NK-92 (cell line): ENCODE measurements around the gene ADAMTS10.
"Not testable (repeated sequence)": the region's sequence is repeated elsewhere in the genome, so short reads cannot be mapped to it uniquely, and the experiment has no call there.

Experiments used
- DNase-seq: peaks from one replicate; lab custom pipeline; 2025; ENCODE audit not compliant: unreplicated experiment; lab: John Stamatoyannopoulos, UW

Gene ADAMTS10

GRCh38 chr19:8629184-8629583 lies 18.7 kb upstream of the ADAMTS10 start:
- no peak for DNase-seq

DNA sequence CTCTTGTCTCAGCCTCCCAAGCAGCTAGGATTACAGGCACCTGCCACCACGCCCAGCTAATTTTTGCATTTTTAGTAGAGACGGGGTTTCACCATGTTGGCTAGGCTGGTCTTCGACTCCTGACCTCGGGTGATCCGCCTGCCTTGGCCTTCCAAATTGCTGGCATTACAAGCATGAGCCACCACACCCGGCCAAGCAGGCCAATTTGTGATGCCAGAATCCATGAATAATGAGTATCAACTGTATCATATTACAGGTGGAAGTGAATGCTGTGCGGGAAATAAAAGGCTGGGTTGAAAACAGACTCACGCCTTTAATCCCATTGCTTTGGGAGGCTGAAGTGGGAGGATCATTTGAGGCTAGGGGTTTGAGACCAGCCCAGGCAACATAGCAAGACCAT lies 16.3 kb upstream of the ADAMTS10 start:
- DNase-seq, result no peak

DNA sequence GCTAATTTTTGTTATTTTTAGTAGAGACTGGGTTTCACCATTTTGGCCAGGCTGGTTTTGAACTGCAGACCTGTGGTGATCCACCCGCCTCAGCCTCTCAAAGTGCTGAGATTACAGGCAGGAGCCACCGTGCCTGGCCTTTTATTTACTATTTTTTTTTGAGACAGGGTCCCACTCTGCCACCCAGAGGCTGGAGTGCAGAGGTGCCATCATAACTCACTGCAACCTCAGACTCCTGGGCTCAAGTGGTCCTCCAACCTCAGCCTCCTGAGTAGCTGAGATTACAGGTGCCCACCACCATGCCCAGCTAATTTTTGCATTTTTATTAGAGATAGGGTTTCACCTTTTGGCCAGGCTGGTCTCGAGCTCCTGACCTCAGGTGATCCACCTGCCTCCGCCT lies 12.4 kb upstream of the ADAMTS10 start:
- not testable (repeated sequence) for DNase-seq

DNA sequence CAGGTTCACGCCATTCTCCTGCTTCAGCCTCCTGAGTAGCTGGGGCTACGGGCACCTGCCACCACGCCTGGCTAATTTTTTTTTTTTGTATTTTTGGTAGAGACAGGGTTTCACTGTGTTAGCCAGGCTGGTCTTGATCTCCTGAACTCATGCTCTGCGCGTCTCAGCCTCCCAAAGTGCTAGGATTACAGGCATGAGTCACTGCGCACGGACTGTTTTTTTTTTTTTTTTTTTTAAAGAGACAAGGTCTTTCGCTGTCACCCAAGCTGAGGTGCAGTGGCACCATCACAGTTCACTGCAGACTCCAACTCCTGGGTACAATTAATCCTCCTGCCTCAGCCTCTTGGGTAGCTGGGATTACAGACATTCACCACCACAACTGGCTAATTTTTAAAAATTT lies 8.2 kb upstream of the ADAMTS10 start:
- no peak for DNase-seq

GRCh38 chr19:8617984-8618383 lies 7.5 kb upstream of the ADAMTS10 start:
- no peak for DNase-seq

DNA sequence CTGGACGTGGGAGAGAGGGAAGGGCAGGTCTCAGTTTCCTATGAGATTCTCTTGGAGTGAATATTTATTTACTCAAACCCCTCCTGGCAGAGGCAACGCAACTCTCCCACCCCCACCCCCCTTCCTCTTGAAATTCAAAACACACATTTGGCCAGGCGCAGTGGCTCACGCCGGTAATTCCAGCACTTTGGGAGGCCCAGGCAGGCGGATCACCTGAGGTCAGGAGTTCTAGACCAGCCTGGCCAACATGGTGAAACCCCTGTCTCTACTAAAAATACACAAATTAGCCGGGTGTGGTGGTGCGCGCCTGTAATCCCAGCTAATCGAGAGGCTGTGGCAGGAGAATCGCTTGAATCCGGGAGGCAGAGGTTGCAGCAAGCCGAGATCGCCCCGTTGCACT lies 6.8 kb upstream of the ADAMTS10 start:
- DNase-seq, result not testable (repeated sequence)

DNA sequence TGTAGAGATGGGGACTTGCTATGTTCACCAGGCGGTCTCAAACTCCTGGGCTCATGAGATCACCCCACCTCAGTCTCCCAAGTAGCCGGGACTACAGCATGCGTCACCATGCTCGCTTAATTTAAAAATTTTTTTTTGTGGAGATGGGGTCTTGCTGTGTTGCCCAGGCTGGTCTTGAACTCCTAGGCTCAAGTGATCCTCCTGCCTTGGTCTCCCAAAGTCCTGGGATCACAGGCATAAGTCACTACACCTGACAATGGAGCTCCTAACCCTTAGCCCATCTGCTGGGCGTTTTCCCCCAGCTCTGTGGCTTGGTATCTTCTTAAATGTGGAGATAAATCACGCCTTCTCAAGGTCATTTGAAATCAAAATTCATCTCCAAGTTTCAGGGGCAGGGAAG lies 6.3 kb upstream of the ADAMTS10 start:
- DNase-seq, result no peak

GRCh38 chr19:8615813-8616596 lies 5.5 kb upstream of the ADAMTS10 start:
- DNase-seq, result no peak

DNA sequence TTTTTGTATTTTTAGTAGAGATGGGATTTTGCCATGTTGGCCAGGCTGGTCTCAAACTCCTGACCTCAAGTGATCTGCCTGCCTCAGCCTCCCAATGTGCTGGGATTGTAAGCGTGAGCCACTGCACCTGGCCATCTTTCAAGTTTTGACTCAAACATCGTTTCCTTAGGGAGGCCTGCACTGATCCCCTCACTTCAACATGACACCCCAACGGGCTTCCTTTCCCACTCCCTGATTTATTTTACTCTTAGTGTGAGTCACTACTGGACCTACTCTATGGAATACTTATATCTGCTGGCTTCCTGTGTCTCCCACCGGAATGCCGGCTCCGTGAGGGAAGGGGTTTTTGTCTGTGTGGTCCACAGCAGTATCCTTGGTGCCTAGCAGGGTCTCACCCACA lies 4.5 kb upstream of the ADAMTS10 start:
- DNase-seq, result no peak

DNA sequence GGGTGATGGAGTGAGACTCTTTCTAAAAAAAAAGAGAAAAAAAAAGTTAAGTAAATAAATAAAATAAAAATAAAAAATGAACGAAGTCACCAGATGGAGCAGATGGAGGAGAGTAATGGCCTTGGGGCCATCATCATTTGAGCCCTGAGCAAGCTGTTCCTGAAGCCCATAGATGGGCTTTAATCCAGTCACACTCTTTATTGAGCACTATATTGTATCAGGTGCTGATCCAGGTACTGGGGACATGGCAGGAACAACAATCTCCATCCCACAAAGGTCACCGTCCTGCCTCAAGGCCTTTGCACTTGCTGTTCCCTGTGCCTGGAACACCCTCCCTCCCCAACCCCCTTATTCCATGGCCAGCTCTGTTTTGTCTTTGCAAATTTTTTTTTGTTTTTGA lies 3.9 kb upstream of the ADAMTS10 start:
- DNase-seq, result no peak

DNA sequence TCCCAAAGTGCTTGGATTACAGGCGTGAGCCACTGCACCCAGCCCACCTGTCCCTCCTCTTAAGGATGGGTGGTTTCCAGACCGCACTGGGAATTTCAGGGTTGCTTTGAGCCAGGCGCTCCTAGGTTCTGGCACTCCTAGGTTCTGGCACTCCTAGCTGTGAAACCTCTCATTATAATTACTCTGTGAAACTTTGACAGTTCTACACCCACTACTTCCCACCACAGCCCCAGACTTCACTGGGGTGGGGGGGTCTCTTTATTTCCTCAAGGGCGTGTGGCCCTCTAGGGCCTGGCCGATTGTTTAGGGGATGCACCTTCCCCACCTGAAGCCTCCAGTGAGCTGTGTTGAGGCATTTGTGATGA lies 2.3 kb upstream of the ADAMTS10 start:
- no peak for DNase-seq

GRCh38 chr19:8611877-8612806 lies 1.6 kb upstream of the ADAMTS10 start:
- no peak for DNase-seq

GRCh38 chr19:8611391-8611876 lies 919 bp upstream of the ADAMTS10 start:
- no peak for DNase-seq

GRCh38 chr19:8610936-8611300 lies 403 bp upstream of the ADAMTS10 start:
- no peak for DNase-seq

- DNase-seq, result no peak
These were observed 1.1 kb downstream of the ADAMTS10 start for GRCh38 chr19:8609279-8610040.

DNA sequence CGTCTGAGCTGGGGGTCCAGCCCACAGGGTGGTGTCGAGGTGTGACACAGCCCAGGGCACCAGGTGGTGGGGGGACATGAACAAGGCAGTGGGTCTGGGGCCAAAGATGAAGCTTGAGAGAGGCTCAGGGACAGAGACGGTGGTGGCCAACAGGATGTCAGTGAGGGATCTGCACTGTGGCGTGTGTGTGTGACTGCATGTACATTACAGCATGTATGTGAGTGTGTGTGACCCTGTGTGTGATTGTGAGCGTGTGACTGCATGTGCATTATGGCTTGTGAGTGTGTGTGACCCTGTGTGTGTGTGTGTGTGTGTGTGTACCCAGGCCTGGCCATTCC lies 1.6 kb downstream of the ADAMTS10 start:
- no peak for DNase-seq

- no peak for DNase-seq
These were observed 3.1 kb downstream of the ADAMTS10 start for GRCh38 chr19:8607386-8607785.

- DNase-seq, result no peak
These were observed 5.0 kb downstream of the ADAMTS10 start for GRCh38 chr19:8605514-8605913.

- DNase-seq, result no peak
These were observed 8.7 kb downstream of the ADAMTS10 start for GRCh38 chr19:8601796-8602195.

GRCh38 chr19:8600816-8601215 lies 9.7 kb downstream of the ADAMTS10 start:
- no peak for DNase-seq

DNA sequence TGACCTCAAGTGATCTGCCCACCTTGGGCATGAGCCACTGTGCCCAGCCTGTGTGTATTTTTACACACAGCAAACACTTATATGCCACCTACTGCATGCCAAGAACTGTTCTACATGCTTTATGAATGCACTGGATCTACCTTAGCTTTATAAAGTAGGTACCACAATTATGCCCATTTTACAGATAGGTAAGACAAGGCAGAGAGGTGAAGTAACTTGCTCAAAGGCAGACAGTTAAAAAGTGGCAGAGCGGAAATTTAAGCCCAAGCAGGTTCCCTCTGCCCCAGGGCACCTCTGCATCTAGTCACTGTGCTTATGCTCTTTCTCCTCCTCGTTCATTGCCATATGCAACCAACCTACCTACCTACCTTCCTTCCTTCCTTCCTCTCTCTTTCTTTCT lies 10.5 kb downstream of the ADAMTS10 start:
- DNase-seq, result no peak

DNA sequence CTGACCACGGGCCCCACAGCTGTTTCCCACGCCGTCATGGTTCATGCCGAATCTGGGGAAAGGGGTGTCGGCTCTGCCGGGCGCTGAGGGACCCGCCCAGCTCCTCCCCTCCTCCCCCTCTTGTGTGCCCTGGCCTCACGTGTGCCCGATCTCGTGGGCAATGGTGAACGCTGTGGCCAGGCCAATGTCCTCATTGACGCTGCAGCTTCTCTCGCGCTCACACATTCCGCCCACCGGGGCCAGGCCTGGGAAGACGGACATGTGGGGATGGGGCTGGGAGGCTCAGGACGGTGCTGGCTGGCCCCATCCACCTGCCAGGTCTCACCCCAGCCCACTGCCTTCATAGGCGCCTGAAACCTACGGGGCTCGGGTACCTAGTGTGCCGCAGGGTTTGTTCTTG lies 14.3 kb downstream of the ADAMTS10 start:
- DNase-seq, result no peak
